HPDE6-E6E7 (cell line): ENCODE data around the gene TBX3.

ENCODE experiments used
- DNase-seq: peaks from one replicate; pipeline ENCODE4 v3.0.0; 2011; ENCODE audit warnings: missing footprints; ENCODE audit errors: extremely low spot score

Gene TBX3

GRCh38 chr12:114668151-114668885 lies 15.7 kb downstream of the TBX3 start:
- peak; percentile 45 for DNase-seq

- no peak for DNase-seq
These were observed 16.3 kb downstream of the TBX3 start for GRCh38 chr12:114667669-114668150.

GRCh38 chr12:114666746-114667668 lies 17.0 kb downstream of the TBX3 start:
- DNase-seq: no peak

GRCh38 chr12:114665411-114666260 lies 18.3 kb downstream of the TBX3 start:
- DNase-seq: no peak

GRCh38 chr12:114664651-114665320 lies 19.2 kb downstream of the TBX3 start:
- DNase-seq: no peak

- DNase-seq: peak; percentile 43
These were observed 21.3 kb downstream of the TBX3 start for GRCh38 chr12:114662512-114663177.

GRCh38 chr12:114661245-114661644 lies 22.7 kb downstream of the TBX3 start:
- DNase-seq: no peak

GRCh38 chr12:114659084-114659483 lies 24.9 kb downstream of the TBX3 start:
- DNase-seq: no peak

GRCh38 chr12:114658002-114658441 lies 26.0 kb downstream of the TBX3 start:
- DNase-seq: no peak

- DNase-seq: no peak
These were observed 26.4 kb downstream of the TBX3 start for GRCh38 chr12:114657597-114657920.

GRCh38 chr12:114656906-114657596 lies 26.9 kb downstream of the TBX3 start:
- DNase-seq: no peak

GRCh38 chr12:114655934-114656749 lies 27.8 kb downstream of the TBX3 start:
- DNase-seq: no peak

GRCh38 chr12:114649585-114649984 lies 34.4 kb downstream of the TBX3 start:
- DNase-seq: no peak

- no peak for DNase-seq
These were observed 35.3 kb downstream of the TBX3 start for GRCh38 chr12:114648711-114649110.

- no peak for DNase-seq
These were observed 45.1 kb downstream of the TBX3 start for GRCh38 chr12:114638790-114639435.

GRCh38 chr12:114636723-114637480 lies 47.1 kb downstream of the TBX3 start:
- no peak for DNase-seq

GRCh38 chr12:114631242-114631641 lies 52.7 kb downstream of the TBX3 start:
- no peak for DNase-seq

GRCh38 chr12:114628199-114628598 lies 55.8 kb downstream of the TBX3 start:
- DNase-seq: no peak
